Stimulated activated CD8-positive, alpha-beta memory T cell treated with anti-CD3 and anti-CD28 coated beads, Interleukin-7, amount 100 ng/mL, for 48 hours (primary cell): ENCODE results near the gene SCIN.
"Not testable (repeated sequence)": the region's sequence is repeated elsewhere in the genome, so short reads cannot be mapped to it uniquely, and the experiment has no call there.

Experiments
- DNase-seq, 2 donors: peaks; one replicate each; pipeline ENCODE4 v3.0.0-alpha.2; 2020; ENCODE audit warnings: low read depth in 1 of 2; ENCODE audit errors: extremely low read depth in 1 of 2

SCIN gene

DNA sequence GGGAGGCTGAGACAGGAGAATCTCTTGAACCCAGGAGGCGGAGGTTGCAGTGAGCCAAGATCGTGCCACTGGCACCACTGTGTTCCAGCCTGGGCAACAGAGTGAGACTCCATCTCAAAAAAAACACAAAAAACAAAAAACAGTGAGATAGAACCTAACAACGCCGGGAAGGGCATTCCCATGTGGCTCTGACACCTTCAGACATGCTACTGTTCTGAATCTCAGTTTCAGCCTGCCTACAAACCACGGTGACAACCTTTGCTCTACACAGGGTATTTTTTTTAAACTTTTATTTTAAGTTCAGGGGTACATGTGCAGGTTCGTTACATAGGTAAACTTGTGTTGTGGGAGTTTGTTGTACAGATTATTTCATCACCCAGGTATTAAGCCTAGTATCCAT, 74.7 kb downstream of the SCIN start:
- DNase-seq, result not testable (repeated sequence)

GRCh38 chr7:12646139-12646538, 75.6 kb downstream of the SCIN start:
- DNase-seq, result no peak

- no peak for DNase-seq
These were observed 77.1 kb downstream of the SCIN start for GRCh38 chr7:12647364-12648219.

DNA sequence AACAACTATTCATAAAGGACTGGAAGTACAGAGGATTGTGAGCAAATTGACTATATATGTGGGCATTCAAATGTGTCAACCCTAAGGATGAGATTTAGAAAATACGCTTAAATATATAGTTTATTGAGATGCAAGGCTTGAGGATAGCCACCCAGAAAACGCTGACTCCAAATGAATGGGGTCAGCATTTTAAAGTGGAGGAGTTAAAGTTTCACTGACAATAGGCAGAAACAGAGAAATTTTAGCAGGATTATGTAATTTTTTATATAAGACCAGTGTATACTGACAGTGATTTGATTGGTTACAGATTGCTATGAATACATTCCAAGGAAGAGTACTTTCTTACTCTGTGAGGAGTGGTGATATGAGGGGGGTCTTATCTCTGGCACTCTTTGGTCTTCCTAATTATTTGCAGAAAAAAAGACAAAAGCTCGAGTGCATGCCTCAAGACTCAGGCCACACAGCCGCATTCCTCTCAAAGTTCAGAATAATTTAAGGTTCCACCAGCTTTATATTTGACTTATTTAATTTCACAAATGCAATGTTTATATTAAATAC, 78.3 kb downstream of the SCIN start:
- DNase-seq, result no peak

DNA sequence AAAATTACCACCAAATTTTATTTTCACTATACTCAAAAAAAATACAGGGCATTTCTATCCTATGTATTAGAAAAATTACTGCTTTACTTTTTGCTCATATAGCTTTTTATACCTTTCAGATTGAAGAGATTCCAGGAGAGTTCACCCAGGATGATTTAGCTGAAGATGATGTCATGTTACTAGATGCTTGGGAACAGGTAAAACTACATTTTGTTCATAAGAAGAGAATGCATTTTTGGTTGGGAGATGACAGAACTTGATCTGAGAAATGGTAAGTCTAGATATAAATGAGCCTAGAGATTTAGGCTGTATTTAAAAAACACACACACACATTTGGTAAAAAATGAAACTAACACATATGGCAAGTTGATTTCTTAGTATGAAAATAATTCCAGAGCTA, 78.8 kb downstream of the SCIN start:
- DNase-seq, result no peak

DNA sequence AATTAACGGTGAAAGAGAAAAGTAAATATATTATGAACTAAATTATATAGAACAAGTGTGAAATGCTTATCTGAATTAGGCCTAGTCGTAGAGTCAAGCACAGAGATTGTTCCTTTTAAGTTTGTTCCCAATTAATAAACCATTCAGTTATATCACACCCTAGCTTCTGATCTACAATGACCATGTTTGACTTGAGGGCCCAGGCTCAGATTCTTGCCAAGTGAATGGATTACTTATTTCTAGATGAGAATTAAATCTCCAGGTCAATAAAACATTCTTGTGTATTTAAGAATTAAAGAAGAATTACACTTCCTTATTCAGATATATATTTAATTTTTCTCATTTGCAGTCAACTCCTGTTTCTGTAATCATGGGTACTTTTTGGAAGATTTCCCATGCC, 79.6 kb downstream of the SCIN start:
- no peak for DNase-seq

DNA sequence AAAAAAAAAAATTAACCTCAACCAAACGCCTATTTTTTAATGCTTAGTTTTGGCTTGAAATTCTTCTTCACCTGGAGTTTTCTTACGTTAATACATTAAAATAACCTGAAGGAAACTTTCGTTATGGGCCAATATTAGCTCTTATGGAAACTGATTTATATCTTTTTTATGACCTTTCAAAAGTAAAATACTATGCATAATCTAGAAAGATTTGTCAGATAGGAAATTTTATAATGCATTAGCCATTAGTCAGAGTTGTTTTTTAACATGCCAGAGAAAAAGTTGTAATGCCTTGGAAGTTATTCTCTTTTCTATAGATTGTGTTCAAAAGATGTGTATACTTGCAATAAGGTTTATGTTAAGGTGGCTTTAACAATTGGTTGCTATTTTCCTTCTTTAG, 82.6 kb downstream of the SCIN start:
- no peak for DNase-seq

DNA sequence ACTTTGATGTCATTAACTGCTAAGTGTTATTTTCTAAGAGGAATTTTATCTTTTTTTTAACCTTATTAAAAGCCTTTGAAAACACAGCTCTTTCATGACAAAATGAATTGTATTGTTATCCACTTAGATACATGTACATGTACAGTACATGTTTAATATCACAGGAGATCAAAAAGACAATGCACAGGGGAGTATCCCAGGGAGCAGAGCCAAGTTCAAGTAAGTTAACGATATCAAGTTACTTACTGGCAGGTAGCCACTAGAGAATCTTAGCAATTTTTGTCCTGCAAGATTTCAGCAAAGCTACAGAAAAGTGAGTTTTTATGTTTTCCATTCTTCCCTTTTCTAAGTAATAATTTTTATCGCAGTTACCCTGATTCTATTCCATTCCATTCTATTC, 83.0 kb downstream of the SCIN start:
- DNase-seq, result no peak

- DNase-seq, result no peak
These were observed 84.6 kb downstream of the SCIN start for GRCh38 chr7:12655161-12655560.

DNA sequence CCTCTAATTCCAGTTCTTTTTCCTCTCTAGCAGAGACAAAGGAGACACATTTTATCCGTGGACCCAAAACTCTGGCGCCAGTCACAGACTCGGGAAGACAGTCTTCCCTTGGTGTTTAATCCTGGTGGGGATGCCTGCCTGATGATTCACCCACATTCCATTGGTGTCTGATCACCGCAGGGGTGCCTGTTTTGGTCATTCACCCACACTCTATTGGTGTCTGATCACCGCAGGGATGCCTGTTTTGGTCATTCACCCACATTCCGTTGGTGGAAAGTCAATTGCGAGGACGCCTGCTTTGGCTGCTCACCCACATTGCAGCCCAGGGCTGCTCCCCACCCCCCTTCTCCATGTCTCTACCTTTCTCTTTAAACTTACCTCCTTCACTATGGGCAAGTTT, 89.9 kb downstream of the SCIN start:
- DNase-seq, result not testable (repeated sequence)

- not testable (repeated sequence) for DNase-seq
These were observed 90.5 kb downstream of the SCIN start for GRCh38 chr7:12660986-12661385.

GRCh38 chr7:12661581-12661980, 91.1 kb downstream of the SCIN start:
- no peak for DNase-seq

DNA sequence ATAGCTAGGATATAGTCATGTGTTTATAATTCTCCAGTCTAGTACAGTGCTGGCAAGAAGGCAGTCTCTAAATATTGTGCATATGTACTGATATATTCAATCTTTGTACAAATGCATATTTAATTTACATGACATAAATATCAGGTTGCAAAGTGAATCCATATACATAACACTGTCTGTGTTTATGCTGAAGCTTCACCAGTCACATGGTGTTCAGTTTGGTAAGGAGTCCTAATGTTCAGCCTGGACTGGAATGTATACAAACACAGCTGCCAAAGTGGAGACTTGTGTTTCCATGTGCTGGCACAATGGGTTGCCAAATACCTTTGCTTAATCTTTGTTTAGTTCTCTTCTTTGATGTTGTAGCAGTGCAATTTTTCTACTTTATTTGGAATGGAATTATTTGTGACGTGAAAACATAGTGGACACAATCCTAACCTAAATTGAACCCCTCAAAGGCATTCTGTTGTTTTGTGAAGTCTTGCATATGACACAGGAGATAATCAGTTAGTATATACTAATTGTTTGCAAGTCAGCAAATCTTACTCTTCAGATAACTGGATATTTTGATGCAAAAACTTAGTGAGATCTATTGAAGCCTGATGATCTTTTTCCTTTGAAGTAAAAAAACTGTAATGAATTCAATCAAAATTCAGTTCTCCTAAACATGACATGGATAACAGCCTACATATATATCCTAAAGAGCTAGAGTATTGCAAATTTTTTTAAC, 99.6 kb downstream of the SCIN start:
- no peak for DNase-seq

DNA sequence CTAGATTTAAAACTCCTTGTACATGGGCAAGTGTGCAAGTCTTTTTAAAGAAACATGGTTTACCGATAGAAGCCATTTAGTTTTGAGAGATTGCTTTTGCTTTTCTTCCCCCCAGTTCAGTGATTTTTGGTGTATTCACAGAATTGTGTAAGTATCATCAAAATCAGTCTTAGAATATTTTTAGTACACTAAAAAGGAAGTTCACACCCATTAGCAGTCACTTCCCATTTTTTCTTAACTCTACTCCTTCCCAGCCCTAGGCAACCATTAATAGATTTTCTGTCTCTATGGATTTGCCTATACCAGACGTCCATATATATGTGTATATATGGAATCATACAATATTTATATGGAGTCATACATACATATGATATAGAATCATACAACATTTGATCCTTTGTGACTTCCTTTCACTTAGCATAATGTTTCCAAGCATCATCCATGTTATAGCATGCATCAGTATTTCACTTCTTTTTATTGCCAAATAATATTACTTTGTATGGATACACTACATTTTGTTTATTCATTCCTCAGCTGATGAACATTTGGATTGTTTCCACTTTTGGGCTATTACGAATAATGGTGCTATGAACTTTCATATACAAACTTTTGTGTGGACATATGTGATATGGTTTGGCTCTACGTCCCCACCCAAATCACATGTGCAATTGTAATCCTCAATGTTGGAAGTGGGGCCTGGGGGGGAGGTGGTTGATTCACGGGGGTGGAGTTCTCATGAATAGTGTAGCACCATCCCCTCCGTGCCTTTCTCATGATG, 100.4 kb downstream of the SCIN start:
- no peak for DNase-seq

DNA sequence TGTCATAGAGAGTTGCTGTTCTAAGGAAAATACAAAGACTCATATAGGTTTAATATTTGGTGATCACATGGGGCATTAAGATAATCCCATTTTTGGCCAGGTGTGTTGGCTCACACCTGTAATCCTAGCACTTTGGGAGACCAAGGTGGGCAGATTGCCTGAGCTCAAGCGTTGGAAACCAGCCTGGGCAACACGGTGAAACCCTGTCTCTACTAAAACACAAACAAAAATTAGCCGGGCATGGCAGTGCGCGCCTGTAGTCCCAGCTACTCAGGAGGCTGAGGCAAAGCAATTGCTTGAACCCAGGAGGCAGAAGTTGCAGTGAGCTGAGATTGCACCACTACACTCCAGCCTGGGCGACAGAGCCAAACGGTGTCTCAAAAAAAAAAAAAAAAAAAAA, 102.9 kb downstream of the SCIN start:
- not testable (repeated sequence) for DNase-seq

DNA sequence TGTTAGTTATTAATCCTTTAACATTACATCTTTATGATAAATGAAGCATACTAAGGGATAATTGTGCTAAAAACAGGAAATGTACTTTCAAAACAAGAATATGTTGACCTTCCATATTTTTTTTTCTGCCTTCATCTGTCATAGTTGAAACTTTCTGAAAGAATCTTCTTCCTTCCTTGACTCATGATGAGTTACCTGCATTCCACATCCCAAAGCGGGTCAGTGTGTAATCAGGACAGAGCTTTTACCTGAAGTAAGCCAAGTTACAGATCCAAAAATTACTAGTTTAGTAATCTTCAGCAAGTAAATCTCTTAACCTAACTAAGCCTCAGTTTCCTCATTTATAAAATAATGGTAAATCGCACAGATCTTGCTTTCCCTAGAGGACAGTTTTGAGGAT, 103.5 kb downstream of the SCIN start:
- no peak for DNase-seq

DNA sequence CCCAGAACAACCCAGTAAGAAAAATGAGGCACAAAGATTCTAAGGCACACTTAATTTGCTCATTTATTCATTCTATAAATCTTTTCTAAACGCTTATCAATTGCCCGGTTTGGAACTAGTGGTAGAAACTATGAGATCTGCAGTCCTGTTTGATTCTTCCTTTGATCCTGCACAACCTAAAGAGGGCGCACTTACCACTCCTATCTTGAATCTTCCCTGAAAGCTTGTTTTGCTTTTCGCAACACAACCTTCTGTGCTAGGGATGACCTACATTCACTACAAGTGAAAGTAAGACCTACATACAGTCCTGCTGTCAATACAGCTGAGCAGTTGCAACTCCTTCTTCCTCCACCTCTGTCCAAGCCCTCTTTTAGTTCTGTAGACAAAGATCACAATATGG, 104.3 kb downstream of the SCIN start:
- DNase-seq, result no peak

- DNase-seq, result no peak
These were observed 113.4 kb downstream of the SCIN start for GRCh38 chr7:12683678-12684585.

DNA sequence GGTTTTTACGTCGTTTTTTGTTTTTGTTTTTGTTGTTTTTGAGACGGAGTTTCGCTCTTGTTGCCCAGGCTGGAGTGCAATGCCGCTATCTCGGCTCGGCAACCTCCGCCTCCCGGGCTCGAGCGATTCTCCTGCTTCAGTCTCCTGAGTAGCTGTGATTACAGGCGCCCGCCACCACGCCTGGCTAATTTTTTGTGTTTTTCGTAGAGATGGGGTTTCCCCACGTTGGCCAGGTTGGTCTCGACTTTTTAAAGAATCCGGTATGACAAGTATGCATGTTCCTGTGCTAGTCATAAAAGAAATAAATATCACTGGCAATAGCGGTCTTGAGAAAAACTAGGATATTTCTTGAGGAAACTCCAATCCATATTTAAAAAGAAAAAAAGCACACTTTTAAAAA, 114.2 kb downstream of the SCIN start:
- DNase-seq, result no peak

DNA sequence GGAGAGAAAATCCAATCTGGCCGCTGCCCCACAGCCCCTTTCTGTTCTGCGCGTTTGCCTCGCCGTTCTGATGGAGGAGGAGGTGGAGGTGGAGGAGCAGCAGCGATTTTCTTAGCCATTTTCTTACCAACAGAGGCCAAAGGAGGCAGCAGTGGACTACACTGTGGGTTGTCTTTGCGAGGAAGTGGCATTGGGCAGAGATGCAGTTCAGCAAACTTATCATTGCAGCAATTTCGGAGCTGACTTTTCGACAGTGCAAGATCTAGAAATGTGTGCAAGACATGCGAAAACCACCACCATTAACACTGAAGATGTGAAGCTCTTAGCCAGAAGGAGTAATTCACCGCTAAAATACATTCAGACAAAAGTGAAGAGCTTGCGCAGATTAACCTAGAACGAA, 115.0 kb downstream of the SCIN start:
- no peak for DNase-seq
